PFSK-1 (cell line): Measurements from ENCODE around the gene SERINC5.

ENCODE experiments used
- FOXP2 ChIP-seq: optimal IDR thresholded peaks from 2 replicates; pipeline ENCODE3; 2011; ENCODE audit warnings: borderline replicate concordance, control low read depth, inconsistent platforms; ENCODE audit not compliant: insufficient read depth; ENCODE audit errors: extremely low read length, extremely low read depth
- POLR2AphosphoS5 ChIP-seq: IDR thresholded peaks from 2 replicates; pipeline ENCODE4 v1.6.1; 2012; ENCODE audit warnings: low read depth, mild to moderate bottlenecking, control low read depth, low read length, moderate library complexity
- SIN3A ChIP-seq: IDR thresholded peaks from 2 replicates; pipeline ENCODE4 v1.6.1; 2012; ENCODE audit warnings: mild to moderate bottlenecking, low read length, moderate library complexity, borderline replicate concordance; ENCODE audit not compliant: insufficient read depth

GRCh38 chr5:80288177-80288576 lies 32.3 kb upstream of the SERINC5 start:
- TF ChIP-seq POLR2AphosphoS5, result no peak
- no peak for TF ChIP-seq SIN3A
- no peak for TF ChIP-seq FOXP2
